Measurements from ENCODE around the gene CLCF1.

DNA sequence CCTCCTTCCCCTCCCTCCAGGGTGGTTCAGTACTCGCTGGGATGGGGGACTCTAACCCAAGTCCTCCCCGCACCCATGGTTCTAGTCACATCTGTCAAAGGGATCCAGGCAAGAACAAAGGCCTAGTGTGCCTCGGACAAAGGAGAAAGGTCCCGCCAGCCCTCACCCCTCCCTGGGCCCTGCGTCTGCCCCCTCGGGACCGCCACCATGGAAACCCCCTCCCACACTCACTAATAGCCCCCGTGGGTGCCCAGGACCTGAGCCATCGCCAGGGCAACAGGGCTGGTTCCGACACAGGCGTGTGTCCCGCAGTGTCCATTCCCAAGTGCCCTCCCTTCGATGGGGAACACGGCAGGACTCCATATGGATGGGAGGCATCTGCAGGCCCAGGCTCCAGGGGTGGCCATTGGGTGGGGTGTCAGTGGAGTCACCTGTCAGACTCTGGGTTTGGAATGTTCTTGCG is 37.0 kb upstream of the CLCF1 start:
- TF ChIP-seq, protein P1, sequence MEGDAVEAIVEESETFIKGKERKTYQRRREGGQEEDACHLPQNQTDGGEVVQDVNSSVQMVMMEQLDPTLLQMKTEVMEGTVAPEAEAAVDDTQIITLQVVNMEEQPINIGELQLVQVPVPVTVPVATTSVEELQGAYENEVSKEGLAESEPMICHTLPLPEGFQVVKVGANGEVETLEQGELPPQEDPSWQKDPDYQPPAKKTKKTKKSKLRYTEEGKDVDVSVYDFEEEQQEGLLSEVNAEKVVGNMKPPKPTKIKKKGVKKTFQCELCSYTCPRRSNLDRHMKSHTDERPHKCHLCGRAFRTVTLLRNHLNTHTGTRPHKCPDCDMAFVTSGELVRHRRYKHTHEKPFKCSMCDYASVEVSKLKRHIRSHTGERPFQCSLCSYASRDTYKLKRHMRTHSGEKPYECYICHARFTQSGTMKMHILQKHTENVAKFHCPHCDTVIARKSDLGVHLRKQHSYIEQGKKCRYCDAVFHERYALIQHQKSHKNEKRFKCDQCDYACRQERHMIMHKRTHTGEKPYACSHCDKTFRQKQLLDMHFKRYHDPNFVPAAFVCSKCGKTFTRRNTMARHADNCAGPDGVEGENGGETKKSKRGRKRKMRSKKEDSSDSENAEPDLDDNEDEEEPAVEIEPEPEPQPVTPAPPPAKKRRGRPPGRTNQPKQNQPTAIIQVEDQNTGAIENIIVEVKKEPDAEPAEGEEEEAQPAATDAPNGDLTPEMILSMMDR (IDR thresholded peaks at IDR 0.05): no peak
- no peak for TF ChIP-seq POLR2A (IDR thresholded peaks at IDR 0.05)

Data from lower leg skin (tissue), 3 donors.